LNCAP (cell line): Measurements from ENCODE around the gene C1QTNF6.

Experiments used
- CTCF ChIP-seq: fragments of 450-650 bp; IDR thresholded peaks from 2 replicates; pipeline ENCODE4 v1.5.1; 2017; ENCODE audit warnings: mild to moderate bottlenecking

The C1QTNF6 gene

GRCh38 chr22:37157516-37158285 lies 30.3 kb downstream of the C1QTNF6 start:
- no peak for TF ChIP-seq CTCF

- no peak for TF ChIP-seq CTCF
Measured at GRCh38 chr22:37156686-37157435, 31.2 kb downstream of the C1QTNF6 start.

GRCh38 chr22:37155971-37156370 lies 32.1 kb downstream of the C1QTNF6 start:
- TF ChIP-seq CTCF: no peak

- TF ChIP-seq CTCF: no peak
Measured at GRCh38 chr22:37154925-37155712, 32.9 kb downstream of the C1QTNF6 start.

GRCh38 chr22:37153901-37154300 lies 34.1 kb downstream of the C1QTNF6 start:
- no peak for TF ChIP-seq CTCF

GRCh38 chr22:37151401-37151800 lies 36.6 kb downstream of the C1QTNF6 start:
- no peak for TF ChIP-seq CTCF

- TF ChIP-seq CTCF: no peak
Measured at GRCh38 chr22:37150701-37151100, 37.3 kb downstream of the C1QTNF6 start.
